GM12874 (cell line): ENCODE results near the gene ANXA6.

Experiments used
- TF ChIP-seq, protein P1 (sequence below): IDR thresholded peaks from 2 replicates; pipeline ENCODE4 v1.5.1; 2011; ENCODE audit warnings: low read depth, mild to moderate bottlenecking, control low read depth, low read length, moderate library complexity; ENCODE audit not compliant: insufficient read depth

ANXA6 gene

DNA sequence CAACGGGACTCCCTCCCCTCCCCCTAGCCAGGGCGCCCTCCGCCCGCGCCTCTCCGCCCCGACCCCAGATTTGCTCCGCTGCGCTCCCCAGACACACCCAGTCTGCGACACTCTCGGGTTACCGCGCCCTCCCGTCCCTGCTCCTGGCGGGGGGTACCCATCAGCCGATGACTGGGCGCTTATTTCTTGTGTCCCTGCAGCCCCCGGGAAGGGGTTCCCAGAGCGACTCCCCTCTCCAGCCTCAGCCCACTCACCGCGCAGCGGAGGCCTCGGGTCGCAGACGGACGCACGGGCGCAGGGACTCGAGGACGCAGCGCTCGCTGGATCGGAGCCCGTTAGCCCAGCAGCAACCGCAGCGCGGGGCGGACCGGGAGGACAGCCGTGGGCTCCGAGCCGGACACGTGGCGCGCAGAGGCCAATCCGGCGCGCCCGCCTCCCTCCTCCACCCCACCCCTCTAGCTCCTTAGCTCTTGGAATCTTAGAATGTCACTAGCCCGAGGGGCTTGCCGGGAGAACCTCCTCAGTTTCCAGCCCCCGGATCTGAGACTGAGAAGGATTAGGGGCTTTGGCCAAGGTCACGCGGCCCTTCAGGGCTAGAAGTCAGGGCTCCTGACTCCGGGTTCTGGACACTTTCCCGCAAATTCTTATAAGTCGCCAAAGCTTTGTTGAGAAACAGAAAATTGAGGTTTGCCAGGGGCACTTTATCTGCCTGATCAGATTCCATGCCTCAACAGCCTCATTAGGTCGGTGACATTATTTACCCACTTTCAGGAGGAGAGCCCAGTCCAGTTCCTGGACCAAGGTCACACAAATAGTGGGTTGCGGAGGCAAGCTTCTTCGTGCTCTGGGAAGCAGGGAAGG, at the start of gene ANXA6:
ANXA6 (minus strand) TSS at position 354 of the 861 bp plus-strand sequence. CDS start 9,878 bp downstream, outside the sequence.
- TF ChIP-seq, protein P1, sequence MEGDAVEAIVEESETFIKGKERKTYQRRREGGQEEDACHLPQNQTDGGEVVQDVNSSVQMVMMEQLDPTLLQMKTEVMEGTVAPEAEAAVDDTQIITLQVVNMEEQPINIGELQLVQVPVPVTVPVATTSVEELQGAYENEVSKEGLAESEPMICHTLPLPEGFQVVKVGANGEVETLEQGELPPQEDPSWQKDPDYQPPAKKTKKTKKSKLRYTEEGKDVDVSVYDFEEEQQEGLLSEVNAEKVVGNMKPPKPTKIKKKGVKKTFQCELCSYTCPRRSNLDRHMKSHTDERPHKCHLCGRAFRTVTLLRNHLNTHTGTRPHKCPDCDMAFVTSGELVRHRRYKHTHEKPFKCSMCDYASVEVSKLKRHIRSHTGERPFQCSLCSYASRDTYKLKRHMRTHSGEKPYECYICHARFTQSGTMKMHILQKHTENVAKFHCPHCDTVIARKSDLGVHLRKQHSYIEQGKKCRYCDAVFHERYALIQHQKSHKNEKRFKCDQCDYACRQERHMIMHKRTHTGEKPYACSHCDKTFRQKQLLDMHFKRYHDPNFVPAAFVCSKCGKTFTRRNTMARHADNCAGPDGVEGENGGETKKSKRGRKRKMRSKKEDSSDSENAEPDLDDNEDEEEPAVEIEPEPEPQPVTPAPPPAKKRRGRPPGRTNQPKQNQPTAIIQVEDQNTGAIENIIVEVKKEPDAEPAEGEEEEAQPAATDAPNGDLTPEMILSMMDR, result no peak

DNA sequence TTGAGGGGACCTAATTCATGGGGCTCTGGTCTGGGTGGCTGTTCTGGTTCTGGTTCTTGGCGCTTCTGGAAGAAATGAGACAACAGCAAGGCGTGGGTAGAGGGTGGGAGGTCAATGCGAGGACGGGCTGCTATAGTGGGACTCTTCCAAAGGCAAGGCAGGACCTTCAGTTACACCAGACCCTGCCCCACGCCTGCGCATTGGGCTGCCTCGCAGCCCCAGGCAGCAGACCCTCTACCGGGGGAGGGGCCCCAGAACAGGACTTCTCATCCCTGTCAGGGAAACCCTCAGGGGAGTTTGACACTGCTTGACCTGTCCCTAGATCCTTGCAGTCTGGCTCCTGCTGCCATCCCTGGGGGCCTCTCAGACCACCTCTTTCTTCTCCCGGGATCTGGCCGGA, 47.8 kb upstream of the ANXA6 start:
- TF ChIP-seq, protein P1, result no peak

DNA sequence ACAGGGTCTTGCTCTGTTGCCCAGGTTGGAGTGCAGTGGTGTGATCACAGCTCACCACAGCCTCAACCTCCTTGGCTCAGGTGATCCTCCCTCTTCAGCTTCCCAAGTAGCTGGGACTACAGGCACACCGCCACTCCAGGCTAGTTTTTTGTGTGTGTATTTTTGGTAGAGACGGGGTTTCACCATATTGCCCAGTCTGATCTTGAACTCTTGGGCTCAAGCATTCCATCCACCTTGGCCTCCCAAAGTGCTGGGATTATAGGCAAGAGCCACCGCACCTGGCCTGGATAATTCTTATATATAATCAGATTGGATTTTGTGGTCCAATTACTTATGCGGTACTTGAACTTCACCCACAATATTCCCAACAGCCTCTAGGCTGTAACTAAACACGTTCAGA, 46.5 kb upstream of the ANXA6 start:
- TF ChIP-seq, protein P1, result no peak

DNA sequence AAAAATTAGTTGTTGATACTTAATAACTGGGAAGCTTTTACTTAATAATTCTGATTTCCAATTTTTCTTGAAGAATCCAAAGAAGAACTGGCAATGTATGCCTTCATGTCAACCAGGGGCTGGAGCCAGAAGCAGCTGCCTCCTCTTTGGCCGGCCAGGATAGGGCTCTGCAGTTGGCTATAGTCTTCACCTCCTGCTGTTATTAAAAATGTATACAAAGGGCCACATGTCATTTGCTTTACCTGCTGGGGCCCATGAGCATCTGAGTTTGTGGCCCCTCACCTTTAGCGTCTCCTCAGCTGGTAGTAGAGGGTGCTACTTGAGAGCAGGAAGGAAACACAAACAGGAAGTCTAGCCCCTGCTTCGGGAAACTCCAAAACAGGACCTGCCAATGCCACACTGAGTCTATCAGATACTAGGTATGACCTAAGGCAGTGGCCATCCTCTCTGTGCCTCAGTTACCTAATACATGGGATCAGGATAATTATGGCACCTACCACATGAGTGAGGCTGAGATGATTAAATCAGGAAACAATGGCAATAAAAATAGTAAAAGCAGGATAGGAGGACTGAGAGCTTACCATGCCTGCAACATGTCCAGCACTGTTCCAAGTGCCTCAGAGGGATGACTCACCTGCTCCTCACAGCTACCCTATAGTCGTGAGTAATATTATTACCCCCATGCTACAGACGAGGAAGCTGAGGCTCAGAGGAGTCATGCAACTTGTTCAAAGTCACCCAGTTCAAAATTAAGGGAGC, 45.0 kb upstream of the ANXA6 start:
- TF ChIP-seq, protein P1, result no peak

DNA sequence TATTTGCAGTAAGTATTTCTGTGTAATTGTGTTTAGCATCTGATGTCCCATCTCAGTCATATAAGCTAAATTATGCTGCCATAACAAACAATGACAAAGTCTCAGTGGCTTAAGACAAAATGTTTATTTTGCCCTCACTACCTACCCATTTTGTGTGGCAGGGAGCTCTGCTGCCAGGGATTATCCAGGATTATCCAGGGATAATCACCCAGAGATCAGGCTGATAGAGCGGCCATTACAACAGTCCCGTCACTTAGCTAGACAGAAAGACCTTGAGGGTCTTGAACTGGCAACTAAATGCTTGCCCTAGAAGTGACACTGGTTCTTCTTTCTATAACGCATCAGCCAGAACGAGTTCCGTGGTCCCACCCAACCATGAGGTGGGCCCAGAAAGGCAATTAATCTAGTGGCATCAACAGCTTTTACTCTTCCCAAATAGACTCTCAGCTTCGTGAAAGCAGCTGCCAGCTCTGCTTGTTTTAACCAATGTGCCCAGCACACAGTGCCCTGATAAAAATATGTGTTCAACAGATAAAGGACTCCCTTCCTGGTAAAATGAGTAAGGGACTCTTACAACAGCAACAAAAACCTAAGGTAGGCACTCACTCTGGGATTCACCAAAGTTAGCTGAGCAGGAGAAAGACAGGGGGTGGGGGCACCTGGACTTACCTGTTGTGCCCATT, 43.5 kb upstream of the ANXA6 start:
- TF ChIP-seq, protein P1, result no peak

DNA sequence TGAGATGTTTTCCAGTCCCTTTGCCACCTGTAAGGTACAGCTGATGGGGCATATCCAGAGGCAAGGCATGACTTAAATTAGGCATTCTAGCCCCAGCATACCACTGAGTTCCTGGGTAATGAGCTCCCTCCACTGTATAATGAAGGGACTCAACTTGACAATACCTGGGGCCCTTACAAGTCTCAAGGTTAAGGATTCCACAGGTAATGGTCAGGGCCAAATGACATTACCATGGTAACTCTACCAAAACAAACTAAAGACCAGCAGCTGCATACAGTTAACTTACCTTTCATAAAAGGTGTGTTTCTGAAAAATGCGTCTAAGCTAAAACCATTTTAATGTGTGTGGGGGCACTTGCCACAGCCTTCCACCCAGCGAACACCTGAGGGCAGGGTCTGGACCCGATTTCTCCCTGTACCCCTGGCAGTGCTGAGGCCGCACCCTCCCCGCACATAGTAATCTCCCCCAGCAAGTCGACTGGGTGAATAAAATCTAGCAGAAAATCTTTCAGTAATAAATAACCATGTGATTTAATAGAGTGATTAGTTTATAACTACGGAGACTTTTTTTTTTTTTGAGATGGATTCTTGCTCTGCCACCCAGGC, 42.1 kb upstream of the ANXA6 start:
- TF ChIP-seq, protein P1, result no peak
